ENCODE results near the gene LRRTM4.
"Not testable (repeated sequence)": the region's sequence is repeated elsewhere in the genome, so short reads cannot be mapped to it uniquely, and the experiment has no call there.

DNA sequence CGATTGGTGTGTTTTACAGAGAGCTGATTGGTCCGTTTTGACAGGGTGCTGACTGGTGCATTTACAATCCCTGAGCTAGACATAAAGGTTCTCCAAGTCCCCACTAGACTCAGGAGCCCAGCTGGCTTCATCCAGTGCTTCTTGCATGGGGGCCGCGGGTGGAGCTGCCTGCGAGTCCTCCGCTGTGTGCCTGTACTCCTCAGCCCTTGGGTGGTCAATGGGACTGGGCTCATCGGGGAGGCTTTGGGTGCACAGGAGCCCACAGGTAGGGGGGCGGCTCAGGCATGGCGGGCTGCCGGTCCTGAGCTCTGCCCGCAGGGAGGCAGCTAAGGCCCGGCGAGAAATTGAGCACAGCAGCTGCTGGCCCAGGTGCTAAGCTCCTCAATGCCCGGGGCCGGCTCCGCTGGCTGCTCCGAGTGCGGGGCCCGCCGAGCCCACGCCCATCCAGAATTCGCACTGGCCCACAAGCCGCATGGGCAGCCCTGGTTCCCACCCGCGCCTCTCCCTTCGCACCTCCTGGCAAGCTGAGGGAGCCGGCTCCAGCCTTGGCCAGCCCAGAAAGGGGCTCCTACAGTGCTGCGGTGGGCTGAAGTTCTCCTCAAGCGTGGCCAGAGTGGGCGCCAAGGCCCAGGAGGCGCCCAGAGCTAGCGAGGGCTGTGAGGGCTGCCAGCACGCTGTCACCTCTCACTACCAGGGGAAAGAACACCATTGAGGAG is 824.0 kb downstream of the LRRTM4 start:
- TF ChIP-seq, protein P1, sequence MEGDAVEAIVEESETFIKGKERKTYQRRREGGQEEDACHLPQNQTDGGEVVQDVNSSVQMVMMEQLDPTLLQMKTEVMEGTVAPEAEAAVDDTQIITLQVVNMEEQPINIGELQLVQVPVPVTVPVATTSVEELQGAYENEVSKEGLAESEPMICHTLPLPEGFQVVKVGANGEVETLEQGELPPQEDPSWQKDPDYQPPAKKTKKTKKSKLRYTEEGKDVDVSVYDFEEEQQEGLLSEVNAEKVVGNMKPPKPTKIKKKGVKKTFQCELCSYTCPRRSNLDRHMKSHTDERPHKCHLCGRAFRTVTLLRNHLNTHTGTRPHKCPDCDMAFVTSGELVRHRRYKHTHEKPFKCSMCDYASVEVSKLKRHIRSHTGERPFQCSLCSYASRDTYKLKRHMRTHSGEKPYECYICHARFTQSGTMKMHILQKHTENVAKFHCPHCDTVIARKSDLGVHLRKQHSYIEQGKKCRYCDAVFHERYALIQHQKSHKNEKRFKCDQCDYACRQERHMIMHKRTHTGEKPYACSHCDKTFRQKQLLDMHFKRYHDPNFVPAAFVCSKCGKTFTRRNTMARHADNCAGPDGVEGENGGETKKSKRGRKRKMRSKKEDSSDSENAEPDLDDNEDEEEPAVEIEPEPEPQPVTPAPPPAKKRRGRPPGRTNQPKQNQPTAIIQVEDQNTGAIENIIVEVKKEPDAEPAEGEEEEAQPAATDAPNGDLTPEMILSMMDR (IDR thresholded peaks at IDR 0.05) = not testable (repeated sequence)
- TF ChIP-seq POLR2AphosphoS5, TCF7L2 (IDR thresholded peaks at IDR 0.05; ENCODE audit: low read depth, low read length): not testable (repeated sequence)
- TF ChIP-seq, protein P2, sequence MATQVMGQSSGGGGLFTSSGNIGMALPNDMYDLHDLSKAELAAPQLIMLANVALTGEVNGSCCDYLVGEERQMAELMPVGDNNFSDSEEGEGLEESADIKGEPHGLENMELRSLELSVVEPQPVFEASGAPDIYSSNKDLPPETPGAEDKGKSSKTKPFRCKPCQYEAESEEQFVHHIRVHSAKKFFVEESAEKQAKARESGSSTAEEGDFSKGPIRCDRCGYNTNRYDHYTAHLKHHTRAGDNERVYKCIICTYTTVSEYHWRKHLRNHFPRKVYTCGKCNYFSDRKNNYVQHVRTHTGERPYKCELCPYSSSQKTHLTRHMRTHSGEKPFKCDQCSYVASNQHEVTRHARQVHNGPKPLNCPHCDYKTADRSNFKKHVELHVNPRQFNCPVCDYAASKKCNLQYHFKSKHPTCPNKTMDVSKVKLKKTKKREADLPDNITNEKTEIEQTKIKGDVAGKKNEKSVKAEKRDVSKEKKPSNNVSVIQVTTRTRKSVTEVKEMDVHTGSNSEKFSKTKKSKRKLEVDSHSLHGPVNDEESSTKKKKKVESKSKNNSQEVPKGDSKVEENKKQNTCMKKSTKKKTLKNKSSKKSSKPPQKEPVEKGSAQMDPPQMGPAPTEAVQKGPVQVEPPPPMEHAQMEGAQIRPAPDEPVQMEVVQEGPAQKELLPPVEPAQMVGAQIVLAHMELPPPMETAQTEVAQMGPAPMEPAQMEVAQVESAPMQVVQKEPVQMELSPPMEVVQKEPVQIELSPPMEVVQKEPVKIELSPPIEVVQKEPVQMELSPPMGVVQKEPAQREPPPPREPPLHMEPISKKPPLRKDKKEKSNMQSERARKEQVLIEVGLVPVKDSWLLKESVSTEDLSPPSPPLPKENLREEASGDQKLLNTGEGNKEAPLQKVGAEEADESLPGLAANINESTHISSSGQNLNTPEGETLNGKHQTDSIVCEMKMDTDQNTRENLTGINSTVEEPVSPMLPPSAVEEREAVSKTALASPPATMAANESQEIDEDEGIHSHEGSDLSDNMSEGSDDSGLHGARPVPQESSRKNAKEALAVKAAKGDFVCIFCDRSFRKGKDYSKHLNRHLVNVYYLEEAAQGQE (IDR thresholded peaks at IDR 0.05; ENCODE audit: insufficient read depth in 1 of 2, low read depth in 2 of 2, low read length in 1 of 2) = not testable (repeated sequence)
